A375 (cell line): ENCODE results near the gene TRAK1. TPM values are rescaled to one million over a fixed set of nuclear protein-coding genes. Genes with fewer than 3 reads are reported as not detected.

Source experiments
- small RNA-seq: library from RNA; depleted of rRNA; stranded (forward); fragments of <200 nt; gene quantifications from one replicate; pipeline ENCODE3, GENCODE V24; 2014
- total RNA-seq: library from RNA; depleted of rRNA; stranded (reverse); fragments of >200 nt; shearing (Covaris generic); gene quantifications from 2 replicates; pipeline ENCODE4 v1.2.3, GENCODE V29; 2014; rRNA removed

The TRAK1 gene
- 21.2 and 24.5 TPM in 2 replicates for total RNA-seq

GRCh38 chr3:42090973-42091731, at the start of gene TRAK1:
TRAK1 (plus strand) TSS chr3:42091357; CDS start chr3:42091470, 113 bp downstream.

GRCh38 chr3:42266085-42266484, 174.9 kb downstream of the TRAK1 start, which contains the start of gene CCK:
CCK (minus strand) TSS chr3:42266185; CDS start chr3:42263630, 2,555 bp downstream.

Small RNA genes within 50 kb of the gene (small RNA-seq; reads per million reads assigned to genes)
- gene RNU4-78P: not detected

Other genes starting within 250 kb of the TRAK1 start
- gene ULK4, start 129.3 kb upstream of the TRAK1 start, total RNA-seq: 12.0 and 41.7 TPM in 2 replicates
- gene CCK, start 174.8 kb downstream of the TRAK1 start, total RNA-seq: 0.80 and 1.4 TPM in 2 replicates